Muscle of leg (tissue), 11 donors: ENCODE measurements around the gene SETD3. TPM values are rescaled to one million over a fixed set of nuclear protein-coding genes. Genes with fewer than 3 reads are reported as not detected.

Source experiments
- DNase-seq: peaks from one replicate; pipeline ENCODE4 v3.0.0; 2013
- H3K27ac ChIP-seq: one replicate; pipeline ENCODE4 v1.5.1; 2013; ENCODE audit warnings: mild to moderate bottlenecking, low read length, control low read depth
- H3K27me3 ChIP-seq: one replicate; pipeline ENCODE4 v1.6.1; 2013; ENCODE audit warnings: low read length; ENCODE audit not compliant: control insufficient read depth, insufficient read depth
- H3K36me3 ChIP-seq: one replicate; pipeline ENCODE4 v1.6.1; 2013; ENCODE audit warnings: low read length; ENCODE audit not compliant: control insufficient read depth, insufficient read depth
- H3K4me1 ChIP-seq: one replicate; pipeline ENCODE4 v1.6.1; 2013; ENCODE audit warnings: low read length; ENCODE audit not compliant: control insufficient read depth, insufficient read depth
- H3K4me3 ChIP-seq: one replicate; pipeline ENCODE4 v1.5.1; 2013; ENCODE audit warnings: low read length, control low read depth
- H3K9me3 ChIP-seq: replicated peaks from 2 replicates; pipeline ENCODE4 v1.6.1; 2013; ENCODE audit warnings: low read depth, low read length; ENCODE audit not compliant: control insufficient read depth
- WGBS: methylation state at CpG from one replicate; pipeline ENCODE4 v1.1.5; 2013; ENCODE audit warnings: missing lambda C conversion rate; ENCODE audit not compliant: insufficient coverage; 5-methylcytosine and 5-hydroxymethylcytosine counted together
- polyA plus RNA-seq, 8 donors: library from polyadenylated mRNA; unstranded; fragments of 120-200 nt; gene quantifications; one replicate each; pipeline versions ENCODE4 v1.2.1 to v1.2.3, GENCODE V29; 2013; ENCODE audit warnings: inconsistent platforms in 1 of 8, low replicate concordance in 1 of 8; ENCODE audit not compliant: insufficient read length in 8 of 8, insufficient read depth in 1 of 8
- total RNA-seq: library from RNA; stranded (reverse); fragments of 120-200 nt; gene quantifications from one replicate; pipeline ENCODE4 v1.2.4, GENCODE V29; 2013

Gene SETD3
- total and polyA plus RNA-seq, 9 donors = 53.3 to 99.2 (median 61.1) TPM

GRCh38 chr14:99401211-99401610, 79.4 kb downstream of the SETD3 start:
- no CpG with 5 or more reads among the region's 4 CpGs for WGBS
- Histone ChIP-seq H3K4me1 (no peaks in the 10 kb centered on the region), H3K9me3 (no peaks in the 10 kb centered on the region), H3K4me3 (no peak overlapping the region), H3K27me3 (no peaks in the 10 kb centered on the region), H3K36me3 (peaks cover 51% of the 10 kb centered on the region), H3K27ac (no peak overlapping the region)
- DNase-seq = no peak

- no CpG with 5 or more reads among the region's 2 CpGs for WGBS
- peaks cover 2% of the 10 kb centered on the region for H3K4me1 ChIP-seq
- H3K36me3 ChIP-seq = peaks cover 38% of the 10 kb centered on the region
- H3K27ac ChIP-seq = no peak overlapping the region
- no peaks in the 10 kb centered on the region for H3K9me3 ChIP-seq
- no peak for DNase-seq
- no peak overlapping the region for H3K4me3 ChIP-seq
- H3K27me3 ChIP-seq = no peaks in the 10 kb centered on the region
Measured at GRCh38 chr14:99397698-99398097, 83.0 kb downstream of the SETD3 start.

GRCh38 chr14:99395909-99396530, 84.6 kb downstream of the SETD3 start:
- no peak overlapping the region for H3K27ac ChIP-seq

GRCh38 chr14:99394602-99395156, 86.0 kb downstream of the SETD3 start:
- WGBS = 81% methylated on average over 9 of the region's 9 CpGs
- Histone ChIP-seq H3K27ac (no peak overlapping the region), H3K36me3 (peaks cover 23% of the 10 kb centered on the region), H3K4me1 (peaks cover 2% of the 10 kb centered on the region), H3K9me3 (no peaks in the 10 kb centered on the region), H3K4me3 (no peak overlapping the region), H3K27me3 (no peaks in the 10 kb centered on the region)
- DNase-seq = no peak

More at GRCh38 chr14:99395909-99396530, 84.6 kb downstream of the SETD3 start:
- H3K9me3 ChIP-seq = no peaks in the 10 kb centered on the region
- H3K4me3 ChIP-seq = no peak overlapping the region
- H3K27me3 ChIP-seq = no peaks in the 10 kb centered on the region
- 99% methylated on average over 8 of the region's 10 CpGs for WGBS
- H3K36me3 ChIP-seq = peaks cover 30% of the 10 kb centered on the region
- DNase-seq = no peak
- H3K4me1 ChIP-seq = peaks cover 2% of the 10 kb centered on the region

- no peaks in the 10 kb centered on the region for H3K27me3 ChIP-seq
- H3K36me3 ChIP-seq = peaks cover 11% of the 10 kb centered on the region
- H3K27ac ChIP-seq = no peak overlapping the region
- peaks cover 6% of the 10 kb centered on the region for H3K4me1 ChIP-seq
- WGBS = 86% methylated on average over 7 of the region's 12 CpGs
- no peak for DNase-seq
- no peaks in the 10 kb centered on the region for H3K9me3 ChIP-seq
- no peak overlapping the region for H3K4me3 ChIP-seq
Measured at GRCh38 chr14:99393059-99393655, 87.5 kb downstream of the SETD3 start.

- Histone ChIP-seq H3K9me3 (no peaks in the 10 kb centered on the region), H3K27me3 (no peaks in the 10 kb centered on the region), H3K4me1 (peaks cover 6% of the 10 kb centered on the region), H3K4me3 (no peak overlapping the region), H3K36me3 (peaks cover 2% of the 10 kb centered on the region), H3K27ac (no peak overlapping the region)
- 57% methylated on average over 11 of the region's 13 CpGs for WGBS
- no peak for DNase-seq
Measured at GRCh38 chr14:99391671-99392070, 89.0 kb downstream of the SETD3 start.

- no peaks in the 10 kb centered on the region for H3K36me3 ChIP-seq
- peaks cover 3% of the 10 kb centered on the region for H3K9me3 ChIP-seq
- H3K27me3 ChIP-seq = peaks cover 7% of the 10 kb centered on the region
- H3K27ac ChIP-seq = no peak overlapping the region
- H3K4me3 ChIP-seq = no peak overlapping the region
- peaks cover 6% of the 10 kb centered on the region for H3K4me1 ChIP-seq
- 23% methylated on average over 5 of the region's 24 CpGs for WGBS
- DNase-seq = no peak
Measured at GRCh38 chr14:99389174-99389826, 91.4 kb downstream of the SETD3 start.

- no peak overlapping the region for H3K27ac ChIP-seq
- DNase-seq = no peak
- H3K4me1 ChIP-seq = peaks cover 6% of the 10 kb centered on the region
- H3K9me3 ChIP-seq = peaks cover 3% of the 10 kb centered on the region
- peaks cover 7% of the 10 kb centered on the region for H3K27me3 ChIP-seq
- 84% methylated on average over 5 of the region's 12 CpGs for WGBS
- H3K36me3 ChIP-seq = no peaks in the 10 kb centered on the region
- no peak overlapping the region for H3K4me3 ChIP-seq
Measured at GRCh38 chr14:99388286-99388685, 92.4 kb downstream of the SETD3 start.

GRCh38 chr14:99387880-99388279, 92.8 kb downstream of the SETD3 start:
- no CpG with 5 or more reads among the region's 5 CpGs for WGBS
- H3K4me1 ChIP-seq = peaks cover 6% of the 10 kb centered on the region
- H3K9me3 ChIP-seq = peaks cover 3% of the 10 kb centered on the region
- no peak for DNase-seq
- H3K27me3 ChIP-seq = peaks cover 7% of the 10 kb centered on the region
- no peak overlapping the region for H3K4me3 ChIP-seq
- H3K36me3 ChIP-seq = no peaks in the 10 kb centered on the region
- no peak overlapping the region for H3K27ac ChIP-seq
